PC-9 (cell line): ENCODE measurements around the gene APBB1IP. TPM values are rescaled to one million over a fixed set of nuclear protein-coding genes. Genes with fewer than 3 reads are reported as not detected.

Experiments
- BruUV-seq: library from RNA; stranded (reverse); fragments of 400-500 nt; replicated peaks from 2 replicates; lab custom pipeline; 2021; lab: Mats Ljungman, UMichigan
- CTCF ChIA-PET: fragments of 300-600 bp; sonication (Branson Sonifier 250); formaldehyde crosslinking; loops from one replicate; lab custom pipeline; 2022; ENCODE audit warnings: antibody characterized with exemption; lab: Charles Lee
- POLR2A ChIA-PET: fragments of 300-600 bp; sonication (Branson Sonifier 250); formaldehyde crosslinking; loops from one replicate; lab custom pipeline; 2022; ENCODE audit warnings: antibody characterized with exemption; ENCODE audit not compliant: unreplicated experiment; lab: Charles Lee
- DNase-seq, 2 experiments: peaks; one replicate each; pipeline versions ENCODE4 v3.0.0 to v3.0.0-alpha.2; 2015 to 2022; ENCODE audit warnings: mixed read lengths in 1 of 2
- H2AFZ ChIP-seq: fragments of 200-600 bp; sonication (generic); 2 replicates; pipeline ENCODE4 v1.8.1; 2017; ENCODE audit warnings: antibody characterized with exemption
- H3F3A ChIP-seq: fragments of 200-600 bp; sonication (generic); 2 replicates; pipeline ENCODE4 v1.8.1; 2017; ENCODE audit warnings: antibody characterized with exemption, mild to moderate bottlenecking, low read depth; ENCODE audit not compliant: insufficient read depth
- H3K27ac ChIP-seq: fragments of 200-600 bp; sonication (generic); 2 replicates; pipeline ENCODE4 v1.6.1; 2016; ENCODE audit warnings: mixed run types
- H3K27me3 ChIP-seq: fragments of 200-600 bp; sonication (generic); 2 replicates; pipeline ENCODE4 v1.6.1; 2016; ENCODE audit warnings: low read depth, mixed run types; ENCODE audit not compliant: insufficient read depth
- H3K36me3 ChIP-seq: fragments of 200-600 bp; sonication (generic); 2 replicates; pipeline ENCODE4 v1.6.1; 2016; ENCODE audit warnings: low read depth, mixed run types
- H3K4me1 ChIP-seq: fragments of 200-600 bp; sonication (generic); replicated peaks from 2 replicates; pipeline ENCODE4 v1.6.1; 2016; ENCODE audit warnings: mixed run types; ENCODE audit not compliant: insufficient read depth
- H3K4me2 ChIP-seq: fragments of 200-600 bp; sonication (generic); 2 replicates; pipeline ENCODE4 v1.6.1; 2017; ENCODE audit warnings: mixed run types
- H3K4me3 ChIP-seq: fragments of 200-600 bp; sonication (generic); 2 replicates; pipeline ENCODE4 v1.6.1; 2016; ENCODE audit warnings: mixed run types
- H3K79me2 ChIP-seq: fragments of 200-600 bp; sonication (generic); 2 replicates; pipeline ENCODE4 v1.6.1; 2017; ENCODE audit warnings: low read depth, mixed run types
- H3K9me2 ChIP-seq: fragments of 200-600 bp; sonication (generic); 2 replicates; pipeline ENCODE4 v1.8.1; 2017; ENCODE audit warnings: mild to moderate bottlenecking; ENCODE audit not compliant: insufficient read depth
- H3K9me3 ChIP-seq: fragments of 200-600 bp; sonication (generic); 2 replicates; pipeline ENCODE4 v1.8.1; 2016; ENCODE audit warnings: low read depth; ENCODE audit not compliant: insufficient read depth
- H4K20me1 ChIP-seq: fragments of 200-600 bp; sonication (generic); 2 replicates; pipeline ENCODE4 v1.8.1; 2017; ENCODE audit not compliant: insufficient read depth
- EZH2 ChIP-seq: fragments of 200-600 bp; sonication (generic); IDR thresholded peaks from 2 replicates; pipeline ENCODE4 v1.8.0; 2017; ENCODE audit warnings: antibody characterized with exemption, low read depth
- intact Hi-C: fragments of 100-400 bp; cut with micrococcal nuclease; formaldehyde crosslinking; loops from one replicate; pipeline ENCODE4 v1.10.0; 2022; ENCODE audit not compliant: unreplicated experiment
- total RNA-seq: library from RNA; stranded (reverse); gene quantifications from 2 replicates; pipeline ENCODE4 v1.2.3, GENCODE V29; 2021
- TF ChIP-seq, protein P1 (sequence below): fragments of 200-600 bp; sonication (generic); conservative IDR thresholded peaks from 2 replicates; pipeline ENCODE4 v1.6.1; 2017; ENCODE audit warnings: mixed run types, antibody characterized with exemption, mild to moderate bottlenecking, moderate library complexity

Gene APBB1IP
- total RNA-seq, 1 experiment from 2014 or later = not detected

DNA sequence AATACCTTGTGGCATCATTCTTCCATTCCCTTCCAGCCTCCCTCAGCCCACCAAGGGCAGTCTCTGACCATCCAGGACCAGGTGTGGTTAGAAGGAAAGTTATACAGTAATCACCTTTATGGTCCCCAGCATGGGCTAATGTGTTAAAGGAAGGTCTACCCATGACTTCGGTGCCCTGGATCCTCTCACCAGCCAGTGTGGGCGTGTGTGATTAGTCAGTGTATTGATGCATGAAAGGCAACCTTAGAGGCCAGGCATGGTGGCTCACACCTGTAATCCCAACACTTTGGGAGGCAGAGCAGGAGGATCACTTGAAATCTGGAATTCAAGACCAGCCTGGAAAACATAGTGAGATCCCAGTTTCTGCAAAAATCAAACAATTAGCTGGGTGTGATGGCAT is 88.9 kb downstream of the APBB1IP start:
- Histone ChIP-seq H3K4me1 (no peaks in the 10 kb centered on the region), H3K36me3 (no peaks in the 10 kb centered on the region), H2AFZ (no peak overlapping the region), H3K27me3 (0 out of 2 replicates have a peak, but pooled peaks cover 7% of the 10 kb centered on the region), H3K9me2 (no peaks in the 10 kb centered on the region), H4K20me1 (no peaks in the 10 kb centered on the region), H3K79me2 (no peaks in the 10 kb centered on the region), H3F3A (no peaks in the 10 kb centered on the region), H3K4me3 (no peak overlapping the region), H3K9me3 (no peaks in the 10 kb centered on the region), H3K27ac (no peak overlapping the region), H3K4me2 (no peak overlapping the region)
- CTCF ChIA-PET = no interaction called here
- intact Hi-C loops = no loop called here
- BruUV-seq = no TSS peak
- TF ChIP-seq EZH2 = no peak
- TF ChIP-seq, protein P1, sequence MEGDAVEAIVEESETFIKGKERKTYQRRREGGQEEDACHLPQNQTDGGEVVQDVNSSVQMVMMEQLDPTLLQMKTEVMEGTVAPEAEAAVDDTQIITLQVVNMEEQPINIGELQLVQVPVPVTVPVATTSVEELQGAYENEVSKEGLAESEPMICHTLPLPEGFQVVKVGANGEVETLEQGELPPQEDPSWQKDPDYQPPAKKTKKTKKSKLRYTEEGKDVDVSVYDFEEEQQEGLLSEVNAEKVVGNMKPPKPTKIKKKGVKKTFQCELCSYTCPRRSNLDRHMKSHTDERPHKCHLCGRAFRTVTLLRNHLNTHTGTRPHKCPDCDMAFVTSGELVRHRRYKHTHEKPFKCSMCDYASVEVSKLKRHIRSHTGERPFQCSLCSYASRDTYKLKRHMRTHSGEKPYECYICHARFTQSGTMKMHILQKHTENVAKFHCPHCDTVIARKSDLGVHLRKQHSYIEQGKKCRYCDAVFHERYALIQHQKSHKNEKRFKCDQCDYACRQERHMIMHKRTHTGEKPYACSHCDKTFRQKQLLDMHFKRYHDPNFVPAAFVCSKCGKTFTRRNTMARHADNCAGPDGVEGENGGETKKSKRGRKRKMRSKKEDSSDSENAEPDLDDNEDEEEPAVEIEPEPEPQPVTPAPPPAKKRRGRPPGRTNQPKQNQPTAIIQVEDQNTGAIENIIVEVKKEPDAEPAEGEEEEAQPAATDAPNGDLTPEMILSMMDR = no peak
- DNase-seq = no peak
- POLR2A ChIA-PET = no interaction called here

DNA sequence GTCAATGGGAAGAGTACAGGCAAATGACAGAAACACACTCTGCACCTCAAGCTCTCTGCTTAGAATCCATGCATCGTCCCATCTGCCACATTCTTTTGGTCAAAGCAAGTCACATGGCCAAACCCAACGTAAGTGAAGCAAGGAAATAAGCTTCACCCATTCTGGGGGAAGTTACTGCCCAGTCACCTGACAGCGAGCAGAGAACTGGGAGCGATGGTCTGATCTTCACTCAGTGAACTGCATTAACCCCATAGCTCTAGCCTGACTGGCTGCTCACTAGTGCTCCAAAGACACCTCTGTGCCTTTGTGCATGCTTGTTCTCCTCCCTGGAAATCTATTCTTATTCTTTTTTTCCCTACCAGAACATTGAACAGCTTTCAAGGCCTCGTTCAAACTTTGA is 89.9 kb downstream of the APBB1IP start:
- BruUV-seq = no TSS peak
- H3K36me3 ChIP-seq = no peaks in the 10 kb centered on the region
- H3F3A ChIP-seq = no peaks in the 10 kb centered on the region
- H3K79me2 ChIP-seq = no peaks in the 10 kb centered on the region
- DNase-seq = no peak
- POLR2A ChIA-PET = no interaction called here
- H3K4me3 ChIP-seq = no peak overlapping the region
- CTCF ChIA-PET = no interaction called here
- TF ChIP-seq EZH2 = no peak
- TF ChIP-seq, protein P1 = no peak
- peaks cover 8% of the 10 kb centered on the region for H3K27me3 ChIP-seq
- H3K9me2 ChIP-seq = no peaks in the 10 kb centered on the region
- intact Hi-C loops = no loop called here
- H3K4me1 ChIP-seq = no peaks in the 10 kb centered on the region
- H3K27ac ChIP-seq = no peak overlapping the region
- H4K20me1 ChIP-seq = no peaks in the 10 kb centered on the region
- H3K9me3 ChIP-seq = no peaks in the 10 kb centered on the region
- no peak overlapping the region for H2AFZ ChIP-seq
- no peak overlapping the region for H3K4me2 ChIP-seq

DNA sequence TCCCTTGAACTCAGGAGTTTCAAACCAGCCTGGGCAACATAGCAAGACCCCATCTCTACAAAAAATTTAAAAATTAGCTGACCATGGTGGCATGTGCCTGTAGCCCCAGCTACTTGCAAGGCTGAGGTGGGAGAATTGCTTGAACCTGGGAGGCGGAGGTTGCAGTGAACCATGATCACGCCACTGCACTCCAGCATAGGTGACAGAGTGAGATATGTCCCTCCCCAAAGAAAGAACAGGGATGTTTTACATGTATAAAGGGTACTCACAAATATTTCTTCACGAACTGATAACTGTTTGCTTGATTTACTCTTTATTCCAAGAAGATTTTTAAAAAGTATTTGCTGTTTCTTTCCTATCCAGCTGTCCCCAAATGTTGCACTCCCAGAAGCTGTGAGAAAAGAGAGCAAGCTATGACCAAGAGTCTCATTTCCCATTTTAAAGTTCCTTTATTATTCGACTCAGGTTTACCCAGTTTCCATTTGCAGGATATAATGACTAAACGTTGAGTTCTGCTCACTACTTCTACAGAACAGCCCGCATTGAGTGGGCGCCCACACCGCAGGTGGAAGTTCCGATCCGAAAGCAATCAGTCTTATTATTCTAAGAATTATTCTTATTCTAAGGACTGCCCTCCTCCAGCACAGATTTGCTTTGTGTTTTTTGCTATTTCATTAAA is 90.7 kb downstream of the APBB1IP start:
- ChIA-PET POLR2A (no interaction called here), CTCF (no interaction called here)
- Histone ChIP-seq H3K36me3 (no peaks in the 10 kb centered on the region), H4K20me1 (no peaks in the 10 kb centered on the region), H3K27ac (no peak overlapping the region), H3K4me3 (no peak overlapping the region), H3K9me2 (no peaks in the 10 kb centered on the region), H3K9me3 (no peaks in the 10 kb centered on the region), H2AFZ (no peak overlapping the region), H3K4me2 (no peak overlapping the region), H3K27me3 (peaks cover 16% of the 10 kb centered on the region), H3F3A (no peaks in the 10 kb centered on the region), H3K79me2 (no peaks in the 10 kb centered on the region), H3K4me1 (no peaks in the 10 kb centered on the region)
- no peak for DNase-seq
- intact Hi-C loops = no loop called here
- TF ChIP-seq, protein P1 = no peak
- TF ChIP-seq EZH2 = no peak
- no TSS peak for BruUV-seq
